B cell (primary cell): ENCODE data around the gene MED9. TPM values are rescaled to one million over a fixed set of nuclear protein-coding genes. Genes with fewer than 3 reads are reported as not detected.

ENCODE experiments used
- ATAC-seq: fragments of 200-7000 bp; cut with Tn5 transposase; one replicate; pipeline ENCODE4 v1.10.0; 2021; ENCODE audit warnings: low read depth, mild to moderate bottlenecking, moderate number of reproducible peaks, moderate library complexity
- CTCF ChIA-PET: fragments of 350-600 bp; sonication (Branson Sonifier 250); formaldehyde crosslinking; loops from one replicate; lab custom pipeline; 2021; ENCODE audit warnings: antibody characterized with exemption, inconsistent platforms; lab: Charles Lee
- POLR2A ChIA-PET: fragments of 350-600 bp; sonication (Branson Sonifier 250); formaldehyde crosslinking; loops from one replicate; lab custom pipeline; 2021; ENCODE audit warnings: antibody characterized with exemption; lab: Charles Lee
- DNase-seq: peaks from one replicate; pipeline ENCODE4 v3.0.0; 2013
- H2AFZ ChIP-seq: 2 replicates; pipeline ENCODE4 v1.6.1; 2012; ENCODE audit warnings: mild to moderate bottlenecking, low read depth, low read length; ENCODE audit not compliant: insufficient read depth, poor library complexity, severe bottlenecking
- H3K27ac ChIP-seq, 2 donors: 1 replicate in 1 of 2; 2 replicates in 1 of 2; pipeline ENCODE4 v1.5.1; 2012 to 2013; ENCODE audit warnings: low read length in 2 of 2, mild to moderate bottlenecking in 2 of 2, moderate library complexity in 1 of 2
- H3K27me3 ChIP-seq, 4 experiments: fragments of 200-600 bp in 1 of 4; sonication (generic) in 1 of 4; replicated peaks in 1 of 4; 1 replicate in 2 of 4; 2 replicates in 2 of 4; pipeline versions ENCODE4 v1.6.1 to v1.7.0; 2013 to 2016; ENCODE audit warnings: low read length in 3 of 4, mild to moderate bottlenecking in 2 of 4, mixed read lengths in 1 of 4, moderate library complexity in 1 of 4; ENCODE audit not compliant: insufficient read depth in 4 of 4, control insufficient read depth in 3 of 4; ENCODE audit errors: control extremely low read depth in 1 of 4
- H3K36me3 ChIP-seq, 2 experiments: replicated peaks in 1 of 2; 1 replicate in 1 of 2; 2 replicates in 1 of 2; pipeline versions ENCODE4 v1.6.1 to v1.7.1; 2013; ENCODE audit warnings: low read length in 1 of 2; ENCODE audit not compliant: insufficient read depth in 2 of 2, control insufficient read depth in 1 of 2; ENCODE audit errors: control extremely low read depth in 1 of 2, extremely low read depth in 1 of 2
- H3K4me1 ChIP-seq, 2 donors: fragments of 200-600 bp in 1 of 2; sonication (generic) in 1 of 2; 1 replicate in 1 of 2; 2 replicates in 1 of 2; pipeline versions ENCODE4 v1.5.1 to v1.6.1; 2013 to 2017; ENCODE audit warnings: low read length in 2 of 2; ENCODE audit not compliant: control insufficient read depth in 2 of 2, insufficient read depth in 2 of 2
- H3K4me2 ChIP-seq: replicated peaks from 2 replicates; pipeline ENCODE3; 2012; ENCODE audit warnings: mild to moderate bottlenecking, low read depth, low read length; ENCODE audit not compliant: poor library complexity, severe bottlenecking
- H3K4me3 ChIP-seq, 5 experiments: fragments of 200-600 bp in 1 of 5; sonication (generic) in 1 of 5; 1 replicate in 3 of 5; 2 replicates in 2 of 5; pipeline versions ENCODE4 v1.5.1 to v1.7.0; 2011 to 2016; ENCODE audit warnings: low read length in 4 of 5, mild to moderate bottlenecking in 4 of 5, low read depth in 2 of 5, control low read depth in 1 of 5, moderate library complexity in 1 of 5; ENCODE audit not compliant: insufficient read depth in 1 of 5; ENCODE audit errors: control extremely low read depth in 1 of 5, extremely low read depth in 1 of 5
- H3K79me2 ChIP-seq: fragments of 200-600 bp; sonication (generic); one replicate; pipeline ENCODE4 v1.6.0; 2016; ENCODE audit warnings: low read length; ENCODE audit not compliant: control insufficient read depth, insufficient read depth
- H3K9ac ChIP-seq: fragments of 200-600 bp; sonication (generic); 2 replicates; pipeline ENCODE4 v1.6.1; 2017; ENCODE audit warnings: mild to moderate bottlenecking, low read length, moderate library complexity
- H3K9me3 ChIP-seq, 3 donors: one replicate each; pipeline versions ENCODE4 v1.6.1 to v1.7.1; 2013; ENCODE audit warnings: low read length in 2 of 3; ENCODE audit not compliant: control insufficient read depth in 2 of 3, insufficient read depth in 1 of 3; ENCODE audit errors: control extremely low read depth in 1 of 3
- H4K20me1 ChIP-seq: 2 replicates; pipeline ENCODE4 v1.6.0; 2012; ENCODE audit warnings: mild to moderate bottlenecking, low read length; ENCODE audit not compliant: insufficient read depth, control insufficient read depth, poor library complexity, severe bottlenecking
- H3K27ac Mint-ChIP-seq: one replicate; pipeline ENCODE4 v1.8.0; 2021; ENCODE audit warnings: mixed read lengths
- H3K27me3 Mint-ChIP-seq: one replicate; pipeline ENCODE4 v1.8.0; 2021; ENCODE audit warnings: mixed read lengths
- H3K4me1 Mint-ChIP-seq: one replicate; pipeline ENCODE4 v1.8.0; 2021; ENCODE audit warnings: mixed read lengths
- H3K4me3 Mint-ChIP-seq: one replicate; pipeline ENCODE4 v1.8.0; 2021; ENCODE audit warnings: mixed read lengths
- H3K9me3 Mint-ChIP-seq: one replicate; pipeline ENCODE4 v1.8.0; 2022; ENCODE audit warnings: mixed read lengths; ENCODE audit not compliant: insufficient read depth
- CTCF ChIP-seq: fragments of 200-600 bp; IDR thresholded peaks from one replicate; pipeline ENCODE4 v1.8.0; 2022; ENCODE audit warnings: antibody characterized with exemption, mild to moderate bottlenecking
- EZH2 ChIP-seq: IDR thresholded peaks from 2 replicates; pipeline ENCODE4 v1.6.1; 2012; ENCODE audit warnings: borderline replicate concordance, low read depth, mild to moderate bottlenecking, moderate library complexity, low read length; ENCODE audit not compliant: insufficient read depth, poor library complexity, severe bottlenecking
- WGBS: methylation state at CpG from one replicate; pipeline ENCODE4 v1.1.5; 2013; ENCODE audit warnings: missing lambda C conversion rate; ENCODE audit not compliant: insufficient coverage; 5-methylcytosine and 5-hydroxymethylcytosine counted together
- intact Hi-C: fragments of 100-400 bp; cut with micrococcal nuclease; formaldehyde crosslinking; loops from one replicate; pipeline ENCODE4 v1.10.0; 2022
- polyA plus RNA-seq: library from polyadenylated mRNA; depleted of rRNA; stranded (reverse); fragments of >200 nt; gene quantifications from 2 replicates; pipeline ENCODE4 v1.2.3, GENCODE V29; 2012
- total RNA-seq, 2 donors: library from RNA; stranded (reverse); fragments of 120-200 nt in 1 of 2; gene quantifications; 1 replicate in 1 of 2; 2 replicates in 1 of 2; pipeline versions ENCODE4 v1.2.3 to v1.2.4, GENCODE V29; 2013 to 2022

The MED9 gene
- total and polyA plus RNA-seq, 2 donors (not counting 1 experiment from before 2014, with no cell fraction given): 11.6 to 18.9 TPM

DNA sequence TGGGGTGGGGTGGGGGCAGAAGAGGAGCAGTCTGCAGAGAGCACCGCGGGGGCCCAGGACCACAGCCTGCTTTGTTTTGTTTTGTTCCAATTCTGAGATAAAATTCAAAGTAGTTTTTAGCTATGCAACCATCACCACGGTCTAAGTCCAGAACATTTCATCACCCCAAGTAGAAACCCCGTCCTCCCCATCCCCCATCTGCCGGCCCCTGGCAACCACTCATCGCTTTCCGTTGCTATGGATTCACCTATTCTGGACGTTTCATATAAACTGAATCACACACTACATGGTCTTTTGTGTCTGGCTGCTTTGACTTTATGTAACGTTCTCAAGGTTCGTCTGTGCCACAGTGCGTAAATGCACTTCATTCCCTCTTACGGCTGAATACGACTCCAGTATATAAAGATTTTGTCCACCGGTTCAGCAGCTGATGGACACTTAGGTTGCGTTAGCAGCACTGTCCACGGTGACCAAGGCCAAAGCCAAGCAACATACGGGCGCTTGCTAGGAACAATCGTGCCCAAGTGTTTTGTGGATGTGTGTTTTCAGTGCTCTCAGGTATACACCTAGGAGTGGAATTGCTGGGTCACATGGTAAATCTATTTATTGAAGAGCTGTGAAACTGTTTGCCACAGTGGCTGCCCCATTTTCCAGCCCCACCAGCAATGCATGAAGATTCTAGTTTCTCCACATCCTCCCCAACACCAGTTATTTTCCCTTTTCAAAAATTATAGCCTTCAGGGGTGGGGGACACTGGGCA is 47.1 kb downstream of the MED9 start:
- Mint-ChIP-seq H3K9me3 (no peaks in the 10 kb centered on the region), H3K4me3 (no peak overlapping the region), H3K27ac (no peak overlapping the region), H3K27me3 (no peaks in the 10 kb centered on the region), H3K4me1 (no peaks in the 10 kb centered on the region)
- DNase-seq (no peak), ATAC-seq (no peak)
- Histone ChIP-seq H3K4me3 (no peak overlapping the region), H3K36me3 (peaks cover 0 to 3% of the 10 kb centered on the region in 2 experiments), H3K27ac (no peak overlapping the region), H3K9ac (no peak overlapping the region), H3K79me2 (peaks cover 5% of the 10 kb centered on the region), H2AFZ (no peak overlapping the region), H3K4me1 (no peaks in the 10 kb centered on the region), H3K4me2 (no peak overlapping the region), H3K27me3 (no peaks in the 10 kb centered on the region), H4K20me1 (no peaks in the 10 kb centered on the region), H3K9me3 (no peaks in the 10 kb centered on the region)
- intact Hi-C loops: no loop called here
- POLR2A ChIA-PET: no interaction called here
- no peak for TF ChIP-seq EZH2
- no peak for TF ChIP-seq CTCF
- WGBS: 95% methylated on average over 13 of the region's 19 CpGs
- CTCF ChIA-PET: no interaction called here

DNA sequence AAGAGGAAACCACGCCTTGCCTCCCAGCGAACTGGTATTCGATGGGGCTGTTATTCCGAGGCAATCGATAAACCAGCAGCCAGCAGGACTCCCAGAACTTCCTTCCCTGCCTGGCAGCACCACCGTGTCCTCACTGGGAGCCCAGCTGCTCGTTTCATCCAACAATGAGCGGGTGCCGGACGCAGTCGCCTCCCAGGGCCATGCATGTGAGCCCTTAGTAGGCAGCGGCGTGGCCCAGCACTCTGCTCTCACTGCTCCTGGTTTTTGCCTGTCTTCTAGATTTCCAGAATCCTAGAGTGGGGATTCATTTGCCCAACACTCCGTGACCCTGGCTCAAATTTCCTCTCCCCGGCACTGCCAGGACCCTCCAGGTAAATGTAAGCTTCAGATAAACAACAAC is 48.5 kb downstream of the MED9 start:
- Histone ChIP-seq H3K4me3 (no peak overlapping the region), H3K27me3 (no peaks in the 10 kb centered on the region), H4K20me1 (no peaks in the 10 kb centered on the region), H3K4me1 (no peaks in the 10 kb centered on the region), H2AFZ (no peak overlapping the region), H3K36me3 (peaks cover 0 to 3% of the 10 kb centered on the region in 2 experiments), H3K79me2 (peaks cover 7% of the 10 kb centered on the region), H3K9me3 (no peaks in the 10 kb centered on the region), H3K9ac (no peak overlapping the region), H3K27ac (no peak overlapping the region), H3K4me2 (no peak overlapping the region)
- H3K27me3 Mint-ChIP-seq: no peaks in the 10 kb centered on the region
- no peaks in the 10 kb centered on the region for H3K4me1 Mint-ChIP-seq
- no peak overlapping the region for H3K27ac Mint-ChIP-seq
- WGBS: 85% methylated on average over 14 of the region's 15 CpGs
- H3K9me3 Mint-ChIP-seq: no peaks in the 10 kb centered on the region
- ChIA-PET CTCF (no interaction called here), POLR2A (no interaction called here)
- TF ChIP-seq CTCF (no peak), EZH2 (no peak)
- H3K4me3 Mint-ChIP-seq: no peak overlapping the region
- ATAC-seq (no peak), DNase-seq (no peak)
- intact Hi-C loops: no loop called here
